GM10266 (cell line): ENCODE data around the gene CDH23.

Experiments
- DNase-seq: peaks from one replicate; pipeline ENCODE4 v3.0.0; 2012; ENCODE audit errors: extremely low spot score
- CTCF ChIP-seq: IDR thresholded peaks from 2 replicates; pipeline ENCODE4 v1.5.1; 2012; ENCODE audit warnings: mild to moderate bottlenecking, low read depth; ENCODE audit not compliant: control insufficient read depth, insufficient read depth; ENCODE audit errors: missing control alignments

The CDH23 gene

DNA sequence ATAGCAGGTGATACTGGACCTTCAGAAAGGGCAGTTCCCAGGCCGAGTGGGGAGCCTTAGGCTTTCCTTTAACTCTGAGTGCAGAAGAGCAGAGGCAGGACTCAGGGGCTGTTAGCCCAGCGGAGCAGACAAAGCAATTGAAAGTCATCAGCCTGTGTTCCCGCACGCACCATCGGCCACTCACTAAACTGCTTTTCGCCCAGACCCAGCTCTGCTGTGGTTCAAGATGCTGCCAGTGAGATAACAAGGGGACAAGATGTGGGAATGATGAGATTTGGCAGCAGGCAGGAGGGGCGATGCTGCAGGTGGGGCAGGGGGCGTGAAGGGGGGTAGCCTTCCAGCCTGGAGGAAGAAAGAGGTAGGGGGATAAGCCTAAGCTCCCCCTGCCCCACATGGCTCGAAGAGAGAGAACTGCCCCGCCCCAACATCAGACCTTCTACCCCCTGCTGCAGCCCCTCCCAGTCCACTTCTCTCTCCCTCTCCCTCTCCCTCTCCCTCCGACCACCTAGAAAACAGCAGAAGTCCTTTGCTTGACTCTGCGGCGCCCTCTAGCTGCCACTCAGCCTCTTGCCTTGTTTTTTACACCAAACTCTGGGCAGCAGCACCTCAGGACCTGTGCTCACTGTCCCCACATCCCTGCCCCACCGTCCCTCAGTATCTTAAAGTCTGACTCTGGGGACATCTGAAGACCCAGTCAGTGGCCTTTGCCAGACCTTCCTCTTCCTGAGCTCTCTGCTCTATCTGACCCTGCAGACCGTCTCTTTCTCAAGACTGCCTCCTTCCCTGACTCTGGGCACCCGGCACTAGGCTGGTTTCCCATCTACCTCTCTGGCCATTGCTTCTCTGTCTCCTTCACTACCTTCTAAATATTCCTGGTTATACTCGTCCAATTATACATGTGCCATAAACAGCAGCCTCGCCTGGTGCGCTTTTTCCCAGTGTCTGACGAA lies 212.4 kb downstream of the CDH23 start:
- DNase-seq: peak; percentile 74
- TF ChIP-seq CTCF: peak; percentile 88

DNA sequence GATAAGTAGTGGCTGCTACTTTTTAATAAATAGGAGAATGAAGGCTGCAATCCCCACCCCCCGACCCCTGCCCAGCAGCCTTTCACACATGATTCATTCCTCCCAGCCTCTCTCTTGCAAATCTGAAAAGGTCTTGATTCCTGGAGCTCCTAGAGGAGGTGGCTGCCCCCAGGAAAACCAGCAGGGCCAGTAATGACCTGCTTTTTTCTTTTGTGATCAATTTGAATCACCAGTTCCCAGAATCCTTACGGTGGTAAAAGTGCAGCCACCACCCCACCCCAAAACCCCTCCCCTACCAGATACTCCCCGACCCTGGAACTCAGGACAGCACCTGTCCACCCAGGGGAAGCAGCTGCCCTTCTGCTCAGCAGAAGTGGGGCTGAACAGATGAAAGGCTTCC lies 213.9 kb downstream of the CDH23 start:
- no peak for DNase-seq
- TF ChIP-seq CTCF: no peak

DNA sequence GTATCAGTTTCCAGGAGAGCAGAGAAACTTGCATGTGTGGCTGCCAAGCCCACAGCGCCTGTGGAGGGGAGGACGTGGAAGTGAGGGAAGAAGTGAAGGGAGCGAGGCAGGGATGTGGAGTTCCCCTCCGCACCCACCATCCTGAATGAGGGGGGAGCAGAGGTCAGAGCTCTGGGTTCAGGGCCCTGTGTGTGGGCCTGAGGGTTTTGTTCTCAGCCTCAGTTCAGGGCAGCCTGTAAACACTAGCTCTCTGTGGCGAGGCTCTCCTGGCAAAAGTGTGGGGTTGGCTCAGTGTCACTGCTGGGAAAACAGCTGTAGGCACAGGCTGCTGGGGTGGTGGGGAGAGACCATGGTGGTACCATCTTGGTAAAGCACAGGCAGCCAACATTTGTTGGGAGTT lies 214.4 kb downstream of the CDH23 start:
- no peak for DNase-seq
- TF ChIP-seq CTCF: no peak

GRCh38 chr10:71611709-71612422 lies 215.1 kb downstream of the CDH23 start:
- DNase-seq: no peak
- no peak for TF ChIP-seq CTCF

DNA sequence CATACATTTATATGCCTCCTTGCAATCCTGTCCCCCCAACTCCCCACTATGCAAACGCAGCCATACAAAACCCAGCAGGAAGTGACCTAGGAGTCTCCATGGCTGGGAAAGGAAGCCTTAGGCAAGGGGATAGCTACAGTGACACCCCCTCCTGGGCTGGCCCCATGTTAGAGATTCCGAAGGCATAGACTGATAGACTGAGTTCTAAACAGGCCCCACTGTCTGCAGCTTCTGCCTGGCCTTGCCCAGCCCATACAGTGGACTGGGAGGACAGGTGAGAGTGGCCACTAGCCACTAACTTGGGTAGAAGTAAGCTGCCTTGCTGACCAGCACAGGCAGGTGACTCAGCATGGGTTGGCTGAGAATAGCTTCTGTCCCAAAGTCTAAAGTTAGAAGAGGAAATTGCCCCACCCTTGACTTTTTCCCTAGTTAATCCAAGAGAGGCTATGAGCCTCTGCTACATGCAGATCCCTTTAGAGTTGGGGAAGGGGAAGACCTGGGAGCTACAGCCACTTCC lies 216.6 kb downstream of the CDH23 start:
- no peak for TF ChIP-seq CTCF
- DNase-seq: no peak

- no peak for DNase-seq
- no peak for TF ChIP-seq CTCF
Observed at GRCh38 chr10:71613877-71614276, 217.2 kb downstream of the CDH23 start.

- TF ChIP-seq CTCF: no peak
- DNase-seq: no peak
Observed at GRCh38 chr10:71614946-71615345, 218.2 kb downstream of the CDH23 start.
